Hepatocyte (in vitro differentiated cells): ENCODE measurements around the gene BCL2. TPM values are rescaled to one million over a fixed set of nuclear protein-coding genes. Genes with fewer than 3 reads are reported as not detected.

Experiments used
- DNase-seq: peaks from one replicate; pipeline ENCODE4 v3.0.0-alpha.2; 2016; ENCODE audit warnings: low spot score
- H2AFZ ChIP-seq: fragments of 200-600 bp; sonication (generic); 2 replicates; pipeline ENCODE4 v1.6.0; 2016; ENCODE audit warnings: antibody characterized with exemption, mild to moderate bottlenecking
- H3K27ac ChIP-seq: fragments of 200-600 bp; sonication (generic); 2 replicates; pipeline ENCODE4 v1.5.1; 2016; ENCODE audit warnings: mild to moderate bottlenecking
- H3K27me3 ChIP-seq: fragments of 200-600 bp; sonication (generic); 2 replicates; pipeline ENCODE4 v1.6.1; 2016
- H3K36me3 ChIP-seq: fragments of 200-600 bp; sonication (generic); replicated peaks from 2 replicates; pipeline ENCODE4 v1.5.1; 2016; ENCODE audit warnings: low read depth; ENCODE audit not compliant: insufficient read depth
- H3K4me1 ChIP-seq: fragments of 200-600 bp; sonication (generic); 2 replicates; pipeline ENCODE4 v1.5.1; 2016; ENCODE audit warnings: mild to moderate bottlenecking, moderate library complexity; ENCODE audit not compliant: insufficient read depth
- H3K4me2 ChIP-seq: fragments of 200-600 bp; sonication (generic); 2 replicates; pipeline ENCODE4 v1.6.0; 2016
- H3K4me3 ChIP-seq: fragments of 200-600 bp; sonication (generic); 2 replicates; pipeline ENCODE4 v1.5.1; 2016; ENCODE audit warnings: mild to moderate bottlenecking
- H3K79me2 ChIP-seq: fragments of 200-600 bp; sonication (generic); 2 replicates; pipeline ENCODE4 v1.6.0; 2017; ENCODE audit warnings: mild to moderate bottlenecking
- H3K9me2 ChIP-seq: fragments of 200-600 bp; sonication (generic); replicated peaks from 2 replicates; pipeline ENCODE4 v1.6.0; 2017; ENCODE audit warnings: mild to moderate bottlenecking; ENCODE audit not compliant: insufficient read depth
- H3K9me3 ChIP-seq: fragments of 200-600 bp; sonication (generic); 2 replicates; pipeline ENCODE4 v1.5.1; 2016; ENCODE audit warnings: low read depth, mild to moderate bottlenecking
- H4K20me1 ChIP-seq: fragments of 200-600 bp; sonication (generic); 2 replicates; pipeline ENCODE4 v1.6.0; 2016; ENCODE audit warnings: mild to moderate bottlenecking; ENCODE audit not compliant: insufficient read depth, poor library complexity, severe bottlenecking
- EZH2 ChIP-seq: fragments of 200-600 bp; sonication (generic); IDR thresholded peaks from 2 replicates; pipeline ENCODE4 v1.6.1; 2016; ENCODE audit warnings: antibody characterized with exemption, mild to moderate bottlenecking, borderline replicate concordance
- EZH2phosphoT487 ChIP-seq: fragments of 200-600 bp; sonication (generic); IDR thresholded peaks from one replicate; pipeline ENCODE4 v1.6.1; 2018; ENCODE audit warnings: antibody characterized with exemption, mild to moderate bottlenecking, low read depth, moderate library complexity; ENCODE audit not compliant: unreplicated experiment, severe bottlenecking
- WGBS: methylation state at CpG from one replicate; pipeline ENCODE4 v1.1.6; 2016; ENCODE audit warnings: low lambda C conversion rate; ENCODE audit errors: missing lambda C conversion rate; 5-methylcytosine and 5-hydroxymethylcytosine counted together
- polyA plus RNA-seq: library from polyadenylated mRNA; unstranded; fragments of >200 nt; fragmentation: Nextera tagmentation; extraction: Ambion mirVana; gene quantifications from 2 replicates; pipeline ENCODE4 v1.2.1, GENCODE V29; 2016
- total RNA-seq: library from RNA; depleted of rRNA; stranded (reverse); fragments of >200 nt; gene quantifications from 2 replicates; pipeline ENCODE4 v1.2.3, GENCODE V29; 2014
- TF ChIP-seq, protein P1 (sequence below): fragments of 200-600 bp; sonication (generic); IDR thresholded peaks from 2 replicates; pipeline ENCODE4 v1.5.1; 2016; ENCODE audit warnings: antibody characterized with exemption, mild to moderate bottlenecking; ENCODE audit not compliant: poor library complexity

BCL2 gene
- total and polyA plus RNA-seq, 2 experiments from 2014 or later, result 1.0 to 11.4 TPM

DNA sequence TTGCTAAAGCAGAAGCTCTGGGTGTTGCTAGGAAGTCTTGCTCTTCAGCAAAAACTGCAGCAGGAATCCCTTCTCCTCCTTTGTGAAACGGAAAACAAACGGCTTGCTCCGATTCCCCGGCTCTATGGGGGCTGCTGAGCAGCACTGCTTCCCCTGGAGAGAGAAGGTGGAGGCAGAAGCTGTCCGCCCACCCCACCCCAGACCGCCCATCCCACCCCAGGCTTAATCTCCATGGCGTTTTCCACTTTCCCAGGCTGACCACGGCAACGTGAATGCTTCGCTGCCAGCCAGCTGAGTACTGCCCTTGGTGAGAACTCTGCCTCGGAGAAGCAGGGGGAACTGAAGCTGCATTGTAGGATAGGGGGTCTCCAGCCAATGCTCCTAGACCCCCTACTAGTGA, 139.2 kb downstream of the BCL2 start:
- H3K36me3 ChIP-seq, result no peaks in the 10 kb centered on the region
- no peak overlapping the region for H2AFZ ChIP-seq
- no peaks in the 10 kb centered on the region for H3K27me3 ChIP-seq
- WGBS, result 86% methylated on average over 11 of the region's 11 CpGs
- H3K9me3 ChIP-seq, result no peaks in the 10 kb centered on the region
- TF ChIP-seq EZH2, result no peak
- TF ChIP-seq, protein P1, sequence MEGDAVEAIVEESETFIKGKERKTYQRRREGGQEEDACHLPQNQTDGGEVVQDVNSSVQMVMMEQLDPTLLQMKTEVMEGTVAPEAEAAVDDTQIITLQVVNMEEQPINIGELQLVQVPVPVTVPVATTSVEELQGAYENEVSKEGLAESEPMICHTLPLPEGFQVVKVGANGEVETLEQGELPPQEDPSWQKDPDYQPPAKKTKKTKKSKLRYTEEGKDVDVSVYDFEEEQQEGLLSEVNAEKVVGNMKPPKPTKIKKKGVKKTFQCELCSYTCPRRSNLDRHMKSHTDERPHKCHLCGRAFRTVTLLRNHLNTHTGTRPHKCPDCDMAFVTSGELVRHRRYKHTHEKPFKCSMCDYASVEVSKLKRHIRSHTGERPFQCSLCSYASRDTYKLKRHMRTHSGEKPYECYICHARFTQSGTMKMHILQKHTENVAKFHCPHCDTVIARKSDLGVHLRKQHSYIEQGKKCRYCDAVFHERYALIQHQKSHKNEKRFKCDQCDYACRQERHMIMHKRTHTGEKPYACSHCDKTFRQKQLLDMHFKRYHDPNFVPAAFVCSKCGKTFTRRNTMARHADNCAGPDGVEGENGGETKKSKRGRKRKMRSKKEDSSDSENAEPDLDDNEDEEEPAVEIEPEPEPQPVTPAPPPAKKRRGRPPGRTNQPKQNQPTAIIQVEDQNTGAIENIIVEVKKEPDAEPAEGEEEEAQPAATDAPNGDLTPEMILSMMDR, result no peak
- no peak for TF ChIP-seq EZH2phosphoT487
- H3K27ac ChIP-seq, result no peak overlapping the region
- H3K4me3 ChIP-seq, result no peak overlapping the region
- no peaks in the 10 kb centered on the region for H4K20me1 ChIP-seq
- H3K79me2 ChIP-seq, result no peaks in the 10 kb centered on the region
- DNase-seq, result no peak
- no peaks in the 10 kb centered on the region for H3K9me2 ChIP-seq
- H3K4me2 ChIP-seq, result no peak overlapping the region
- H3K4me1 ChIP-seq, result peaks cover 47% of the 10 kb centered on the region

DNA sequence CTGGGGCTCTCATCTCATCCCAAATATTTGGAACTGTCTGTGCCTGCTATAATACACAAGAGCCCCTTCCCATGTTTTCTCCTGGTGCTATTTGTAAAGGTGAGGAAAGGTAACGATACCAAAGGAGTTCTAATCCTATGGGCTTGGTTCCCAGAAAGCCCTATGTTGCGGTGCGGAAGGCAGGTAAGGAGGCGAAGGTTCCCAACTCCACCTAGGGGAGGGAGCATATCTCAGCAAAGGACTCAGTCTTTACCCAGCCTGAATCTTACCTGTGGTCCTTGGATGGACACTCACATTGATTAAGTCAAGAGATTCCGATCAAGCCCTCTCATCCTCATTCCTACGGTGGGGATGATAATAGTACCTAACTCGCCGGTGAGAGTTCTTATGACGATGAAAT, 140.1 kb downstream of the BCL2 start:
- H3K36me3 ChIP-seq, result no peaks in the 10 kb centered on the region
- no peak overlapping the region for H3K4me3 ChIP-seq
- 94% methylated on average over 9 of the region's 9 CpGs for WGBS
- no peaks in the 10 kb centered on the region for H4K20me1 ChIP-seq
- DNase-seq, result no peak
- peak overlapping the region; percentile 45 for H3K4me2 ChIP-seq
- peak overlapping the region; percentile 72 for H3K27ac ChIP-seq
- H3K9me3 ChIP-seq, result no peaks in the 10 kb centered on the region
- no peaks in the 10 kb centered on the region for H3K27me3 ChIP-seq
- H3K9me2 ChIP-seq, result no peaks in the 10 kb centered on the region
- H3K79me2 ChIP-seq, result no peaks in the 10 kb centered on the region
- TF ChIP-seq EZH2, result no peak
- TF ChIP-seq, protein P1, result no peak
- TF ChIP-seq EZH2phosphoT487, result no peak
- peaks cover 46% of the 10 kb centered on the region for H3K4me1 ChIP-seq
- no peak overlapping the region for H2AFZ ChIP-seq

DNA sequence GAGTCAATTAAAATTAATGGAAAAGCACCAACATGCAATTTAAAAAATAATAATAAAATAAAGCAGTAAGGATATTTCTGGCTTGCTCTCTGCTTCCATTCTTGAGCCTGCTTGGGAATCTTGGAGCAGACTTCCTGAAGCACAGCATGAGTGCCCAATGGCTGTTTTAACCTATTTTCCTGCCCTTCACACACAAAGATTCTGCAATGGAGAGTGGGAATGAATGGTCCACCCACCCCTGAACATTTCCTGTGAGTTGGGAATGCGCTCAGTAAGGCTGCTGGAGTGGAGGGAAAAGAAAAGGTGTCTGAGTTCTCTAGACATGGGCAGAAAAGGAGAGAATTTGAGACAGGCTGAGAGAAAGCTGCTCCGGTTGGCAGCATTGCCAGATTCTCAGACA, 140.6 kb downstream of the BCL2 start:
- WGBS, result 75% methylated on average over 2 of the region's 2 CpGs
- peak overlapping the region; percentile 45 for H3K4me2 ChIP-seq
- H3K27ac ChIP-seq, result peak overlapping the region; percentile 72
- no peak for DNase-seq
- no peak overlapping the region for H2AFZ ChIP-seq
- H3K27me3 ChIP-seq, result no peaks in the 10 kb centered on the region
- no peaks in the 10 kb centered on the region for H3K36me3 ChIP-seq
- H3K4me3 ChIP-seq, result no peak overlapping the region
- H3K4me1 ChIP-seq, result peaks cover 41% of the 10 kb centered on the region
- H3K79me2 ChIP-seq, result no peaks in the 10 kb centered on the region
- H3K9me2 ChIP-seq, result no peaks in the 10 kb centered on the region
- TF ChIP-seq EZH2, result no peak
- TF ChIP-seq, protein P1, result no peak
- no peak for TF ChIP-seq EZH2phosphoT487
- no peaks in the 10 kb centered on the region for H3K9me3 ChIP-seq
- no peaks in the 10 kb centered on the region for H4K20me1 ChIP-seq
